Activated CD4-positive, alpha-beta T cell treated with anti-CD3 and anti-CD28 coated beads, Interleukin-2, amount 10 ng/mL, durations not matched to agents 7 days and 5 days (primary cell): ENCODE data around the gene NPEPPS. TPM values are rescaled to one million over a fixed set of nuclear protein-coding genes. Genes with fewer than 3 reads are reported as not detected.
"Not testable (repeated sequence)": the region's sequence is repeated elsewhere in the genome, so short reads cannot be mapped to it uniquely, and the experiment has no call there.

Experiments used
- CTCF ChIA-PET: fragments of 350-600 bp; sonication (Branson Sonifier 250); formaldehyde crosslinking; loops from one replicate; lab custom pipeline; 2021; ENCODE audit warnings: antibody characterized with exemption; lab: Charles Lee
- POLR2A ChIA-PET: fragments of 350-600 bp; sonication (Branson Sonifier 250); formaldehyde crosslinking; loops from one replicate; lab custom pipeline; 2021; ENCODE audit warnings: antibody characterized with exemption; lab: Charles Lee
- DNase-seq: peaks from one replicate; pipeline ENCODE4 v3.0.0-alpha.2; 2020
- H3K27ac Mint-ChIP-seq: one replicate; pipeline ENCODE4 v1.8.0; 2021; ENCODE audit warnings: mild to moderate bottlenecking, moderate library complexity, mixed read lengths
- H3K27me3 Mint-ChIP-seq: one replicate; pipeline ENCODE4 v1.8.0; 2021; ENCODE audit warnings: mixed read lengths
- H3K36me3 Mint-ChIP-seq: one replicate; pipeline ENCODE4 v1.8.0; 2021; ENCODE audit warnings: low read depth, mixed read lengths
- H3K4me1 Mint-ChIP-seq: one replicate; pipeline ENCODE4 v1.8.0; 2021; ENCODE audit warnings: mixed read lengths
- H3K4me3 Mint-ChIP-seq: one replicate; pipeline ENCODE4 v1.8.0; 2021; ENCODE audit warnings: mild to moderate bottlenecking, moderate library complexity, mixed read lengths
- H3K9me3 Mint-ChIP-seq: one replicate; pipeline ENCODE4 v1.8.0; 2021; ENCODE audit warnings: mixed read lengths
- total RNA-seq, 2 experiments: library from RNA; stranded (reverse); gene quantifications; one replicate each; pipeline ENCODE4 v1.2.3, GENCODE V29; 2021

NPEPPS gene
- total RNA-seq, 2 experiments from 2014 or later: 79.6 to 110 TPM

DNA sequence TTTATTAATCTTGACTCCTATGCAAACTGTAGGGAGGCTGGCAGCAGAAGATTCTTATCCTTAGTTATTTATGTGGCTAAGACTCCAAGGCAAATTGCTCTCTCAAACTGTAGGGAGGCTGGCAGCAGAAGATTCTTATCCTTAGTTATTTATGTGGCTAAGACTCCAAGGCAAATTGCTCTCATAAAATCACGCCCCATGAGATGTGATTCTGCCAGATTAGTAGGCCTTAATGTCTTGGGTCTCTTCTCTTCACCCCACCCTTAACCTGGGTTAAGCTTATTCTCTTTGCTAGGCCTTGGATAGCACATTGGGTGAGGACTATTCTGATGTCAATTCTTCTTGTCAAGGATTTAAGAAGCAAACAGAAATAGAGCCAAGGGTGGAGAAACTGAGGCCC lies 9.5 kb upstream of the NPEPPS start:
- DNase-seq, H3K9me3 Mint-ChIP-seq, H3K4me1 Mint-ChIP-seq, H3K27me3 Mint-ChIP-seq, H3K4me3 Mint-ChIP-seq, H3K36me3 Mint-ChIP-seq, POLR2A ChIA-PET, H3K27ac Mint-ChIP-seq, CTCF ChIA-PET: not testable (repeated sequence)

DNA sequence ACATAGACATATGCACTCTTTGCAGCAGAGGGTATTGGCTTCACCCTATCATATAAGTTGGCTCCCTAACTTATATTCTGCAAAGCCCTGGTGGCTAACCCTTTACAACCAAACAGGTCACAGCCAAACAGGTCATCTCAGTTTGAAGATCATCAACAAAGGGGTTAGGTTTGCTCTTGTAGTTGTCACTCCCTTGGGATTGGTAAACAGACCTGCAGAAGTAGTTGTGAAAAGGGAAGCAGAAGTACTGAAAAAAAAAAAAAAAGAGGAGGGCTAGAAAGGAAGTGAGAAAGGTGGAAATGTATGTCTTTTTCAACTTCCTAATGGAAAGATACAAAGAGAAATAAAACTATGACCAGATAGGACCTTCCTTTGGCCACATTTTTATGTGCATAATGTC lies 8.6 kb upstream of the NPEPPS start:
- H3K27me3 Mint-ChIP-seq, POLR2A ChIA-PET, H3K4me1 Mint-ChIP-seq, DNase-seq, CTCF ChIA-PET, H3K9me3 Mint-ChIP-seq, H3K27ac Mint-ChIP-seq, H3K4me3 Mint-ChIP-seq, H3K36me3 Mint-ChIP-seq: not testable (repeated sequence)

DNA sequence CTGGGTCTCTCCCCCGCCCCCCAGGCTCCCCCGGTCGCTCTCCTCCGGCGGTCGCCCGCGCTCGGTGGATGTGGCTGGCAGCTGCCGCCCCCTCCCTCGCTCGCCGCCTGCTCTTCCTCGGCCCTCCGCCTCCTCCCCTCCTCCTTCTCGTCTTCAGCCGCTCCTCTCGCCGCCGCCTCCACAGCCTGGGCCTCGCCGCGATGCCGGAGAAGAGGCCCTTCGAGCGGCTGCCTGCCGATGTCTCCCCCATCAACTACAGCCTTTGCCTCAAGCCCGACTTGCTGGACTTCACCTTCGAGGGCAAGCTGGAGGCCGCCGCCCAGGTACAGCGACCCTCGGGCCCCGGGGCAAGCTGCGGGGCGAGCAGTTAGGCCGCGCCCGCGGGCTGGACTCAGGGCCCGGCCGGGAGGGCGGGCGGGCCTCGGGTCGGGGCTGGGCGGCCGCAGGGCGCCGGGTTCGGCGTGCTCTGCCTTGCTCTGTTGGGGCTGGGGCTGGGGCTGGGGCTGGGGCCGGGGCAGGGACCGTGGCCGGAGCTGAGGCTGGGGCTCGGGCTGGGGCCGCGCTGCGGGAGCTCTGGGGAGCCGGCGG lies 419 bp downstream of the NPEPPS start:
- H3K4me1 Mint-ChIP-seq, CTCF ChIA-PET: not testable (repeated sequence)

DNA sequence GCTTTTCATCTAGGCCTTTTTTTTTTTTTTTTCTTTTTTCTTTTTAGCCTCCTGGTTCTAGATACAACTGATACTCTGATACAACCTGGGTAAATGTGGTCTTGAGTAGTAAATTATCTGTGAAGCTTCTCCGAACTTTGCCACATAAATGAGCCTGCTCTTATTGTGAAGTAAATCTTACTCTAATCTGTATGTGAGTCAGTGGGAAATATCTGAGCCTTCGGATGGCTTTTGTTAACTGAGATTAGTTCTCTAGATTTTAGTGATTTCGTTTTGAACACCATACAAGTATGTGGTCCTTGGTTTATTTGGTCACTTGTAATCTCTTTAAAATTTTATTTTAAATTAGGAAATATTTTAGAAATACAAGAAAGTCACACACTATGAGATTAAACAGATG lies 8.2 kb downstream of the NPEPPS start:
- CTCF ChIA-PET, H3K27ac Mint-ChIP-seq, POLR2A ChIA-PET, H3K36me3 Mint-ChIP-seq, H3K4me1 Mint-ChIP-seq, H3K9me3 Mint-ChIP-seq, H3K27me3 Mint-ChIP-seq, DNase-seq, H3K4me3 Mint-ChIP-seq: not testable (repeated sequence)

More for the DNA sequence above, 419 bp downstream of the NPEPPS start:
- DNase-seq, POLR2A ChIA-PET, H3K36me3 Mint-ChIP-seq, H3K27me3 Mint-ChIP-seq, H3K27ac Mint-ChIP-seq, H3K9me3 Mint-ChIP-seq: not testable (repeated sequence)
- peak overlapping the region; percentile 58 for H3K4me3 Mint-ChIP-seq

DNA sequence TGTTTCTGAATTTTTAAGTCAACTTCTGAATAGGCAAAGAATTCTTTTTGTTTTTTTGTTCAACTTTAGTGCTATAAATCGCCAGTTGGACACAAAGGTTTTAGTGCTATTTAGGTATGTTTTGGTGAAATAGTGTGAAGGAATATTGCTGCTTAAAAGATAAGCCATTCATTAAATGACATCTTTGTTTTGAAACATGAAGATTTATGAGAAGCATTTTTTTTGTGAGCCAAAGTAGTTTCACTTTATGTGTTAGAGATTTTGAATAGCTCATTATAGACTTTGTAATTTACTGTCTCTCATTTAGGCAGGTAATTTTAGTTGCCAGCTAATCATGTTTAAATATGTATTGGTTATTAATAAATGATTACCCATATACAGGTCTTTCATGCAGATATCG lies 10.8 kb downstream of the NPEPPS start:
- DNase-seq, H3K9me3 Mint-ChIP-seq, H3K36me3 Mint-ChIP-seq, H3K27me3 Mint-ChIP-seq, CTCF ChIA-PET, POLR2A ChIA-PET, H3K4me3 Mint-ChIP-seq, H3K4me1 Mint-ChIP-seq, H3K27ac Mint-ChIP-seq: not testable (repeated sequence)

DNA sequence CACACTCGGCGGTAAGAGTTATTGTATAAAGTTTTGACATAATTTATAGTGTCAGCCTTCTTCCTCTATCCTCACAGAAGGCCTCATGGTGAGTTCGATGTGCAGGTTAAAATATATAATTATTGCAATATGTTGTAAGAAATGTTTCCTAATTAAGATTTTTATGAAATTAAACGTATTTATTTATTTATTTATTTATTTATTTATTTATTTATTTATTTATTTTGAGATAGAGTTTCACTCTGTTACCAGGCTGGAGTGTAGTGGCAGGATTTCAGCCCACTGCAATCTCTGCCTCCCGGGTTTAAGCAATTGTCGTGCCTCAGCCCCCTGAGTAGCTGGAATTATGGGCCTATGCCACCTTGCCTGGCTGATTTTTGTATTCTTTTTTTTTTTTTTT lies 13.4 kb downstream of the NPEPPS start:
- CTCF ChIA-PET: not testable (repeated sequence)

DNA sequence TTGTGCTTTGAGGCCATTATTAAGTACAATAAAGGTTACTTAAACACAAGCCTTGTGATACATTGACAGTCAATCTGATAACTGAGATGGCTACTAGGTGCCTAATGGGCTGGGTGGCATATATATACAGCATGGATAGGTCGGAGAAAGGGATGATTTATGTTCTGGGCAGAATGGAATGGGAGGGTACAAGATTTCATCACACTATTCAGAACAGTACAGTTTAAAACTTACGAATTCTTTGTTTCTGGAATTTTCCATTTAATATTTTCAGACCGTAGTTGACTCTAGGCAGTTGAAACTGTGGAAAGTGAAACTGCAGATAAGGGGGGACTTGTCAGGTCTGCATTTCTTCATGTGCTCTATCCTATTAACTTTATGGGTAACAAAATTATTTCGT lies 23.8 kb downstream of the NPEPPS start:
- H3K27me3 Mint-ChIP-seq, H3K4me1 Mint-ChIP-seq, POLR2A ChIA-PET, H3K4me3 Mint-ChIP-seq, DNase-seq, H3K36me3 Mint-ChIP-seq, H3K27ac Mint-ChIP-seq, H3K9me3 Mint-ChIP-seq, CTCF ChIA-PET: not testable (repeated sequence)

More for the DNA sequence above, 13.4 kb downstream of the NPEPPS start:
- DNase-seq, H3K27ac Mint-ChIP-seq, H3K27me3 Mint-ChIP-seq, H3K9me3 Mint-ChIP-seq, POLR2A ChIA-PET, H3K4me1 Mint-ChIP-seq, H3K36me3 Mint-ChIP-seq, H3K4me3 Mint-ChIP-seq: not testable (repeated sequence)

DNA sequence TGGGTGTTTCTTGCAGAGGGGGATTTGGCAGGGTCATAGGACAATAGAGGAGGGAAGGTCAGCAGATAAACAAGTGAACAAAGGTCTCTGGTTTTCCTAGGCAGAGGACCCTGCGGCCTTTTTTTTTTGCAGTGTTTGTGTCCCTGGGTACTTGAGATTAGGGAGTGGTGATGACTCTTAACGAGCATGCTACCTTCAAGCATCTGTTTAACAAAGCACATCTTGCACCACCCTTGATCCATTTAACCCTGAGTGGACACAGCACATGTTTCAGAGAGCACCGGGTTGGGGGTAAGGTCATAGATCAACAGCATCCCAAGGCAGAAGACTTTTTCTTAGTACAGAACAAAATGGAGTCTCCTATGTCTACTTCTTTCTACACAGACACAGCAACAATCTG lies 25.2 kb downstream of the NPEPPS start:
- H3K4me1 Mint-ChIP-seq, H3K9me3 Mint-ChIP-seq, H3K27me3 Mint-ChIP-seq, CTCF ChIA-PET, POLR2A ChIA-PET, H3K4me3 Mint-ChIP-seq, DNase-seq, H3K27ac Mint-ChIP-seq, H3K36me3 Mint-ChIP-seq: not testable (repeated sequence)

DNA sequence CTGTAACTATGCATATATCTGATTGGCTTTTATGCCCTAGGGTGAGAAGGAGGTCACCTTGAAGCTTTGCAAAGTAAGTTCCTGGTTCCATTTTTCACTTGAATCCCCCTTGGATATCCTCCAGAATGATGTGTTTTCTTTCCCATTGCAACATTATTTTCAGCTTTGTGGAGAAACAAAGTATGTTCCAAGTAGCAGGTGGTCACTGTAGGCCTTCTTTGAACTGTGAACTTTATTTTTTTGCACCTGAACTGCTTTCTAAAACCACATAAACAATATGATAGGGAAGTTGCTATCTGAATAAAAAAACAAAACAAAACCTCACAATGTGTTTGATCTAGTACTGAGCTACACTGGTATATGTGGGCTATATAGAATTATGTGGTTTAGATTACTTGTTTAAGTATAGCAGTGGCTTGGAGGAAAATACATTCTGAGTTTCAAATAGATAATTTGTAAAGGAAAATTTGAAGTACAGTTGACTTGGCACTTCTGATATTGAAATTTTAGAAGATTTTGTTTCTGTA lies 29.7 kb downstream of the NPEPPS start:
- POLR2A ChIA-PET, DNase-seq, H3K27ac Mint-ChIP-seq, H3K4me3 Mint-ChIP-seq, H3K27me3 Mint-ChIP-seq, CTCF ChIA-PET, H3K36me3 Mint-ChIP-seq, H3K9me3 Mint-ChIP-seq: not testable (repeated sequence)
- H3K4me1 Mint-ChIP-seq: peaks cover 12% of the 10 kb centered on the region

DNA sequence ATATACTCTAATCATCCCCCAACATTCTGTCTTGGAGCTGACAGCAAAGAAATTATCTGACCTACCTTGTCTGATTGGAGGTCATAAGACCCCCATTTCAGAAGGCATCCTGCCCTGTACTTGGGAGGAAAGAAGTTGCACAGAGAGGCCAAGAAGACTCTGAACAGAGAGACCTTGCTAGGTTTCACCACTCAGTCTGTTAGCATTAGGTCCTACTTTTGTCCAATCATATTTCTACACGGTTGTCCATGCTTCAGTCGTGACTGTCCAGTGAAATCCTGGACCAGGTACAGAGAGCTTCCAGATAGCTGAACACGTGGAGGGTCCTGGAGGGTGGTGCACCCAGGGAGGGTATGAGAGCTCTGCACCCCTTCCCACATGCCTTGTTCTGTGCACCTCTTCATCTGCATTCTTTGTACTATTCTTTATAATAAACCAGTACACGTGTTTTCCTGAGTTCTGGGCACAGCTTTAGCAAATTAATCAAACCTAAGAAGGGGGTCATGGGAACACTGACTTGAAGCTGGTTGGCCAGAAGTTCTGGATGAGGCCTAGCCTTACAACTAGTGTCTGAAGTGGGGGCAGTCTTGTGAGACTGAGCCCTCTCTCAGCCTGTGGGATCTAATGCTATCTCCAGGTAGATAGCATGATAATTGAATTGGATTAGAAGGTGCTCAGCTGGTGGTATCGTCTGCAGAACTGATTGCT lies 30.9 kb downstream of the NPEPPS start:
- H3K36me3 Mint-ChIP-seq, H3K27me3 Mint-ChIP-seq, CTCF ChIA-PET, H3K27ac Mint-ChIP-seq, POLR2A ChIA-PET, H3K4me3 Mint-ChIP-seq, DNase-seq, H3K9me3 Mint-ChIP-seq: not testable (repeated sequence)
- H3K4me1 Mint-ChIP-seq: peaks cover 13% of the 10 kb centered on the region

DNA sequence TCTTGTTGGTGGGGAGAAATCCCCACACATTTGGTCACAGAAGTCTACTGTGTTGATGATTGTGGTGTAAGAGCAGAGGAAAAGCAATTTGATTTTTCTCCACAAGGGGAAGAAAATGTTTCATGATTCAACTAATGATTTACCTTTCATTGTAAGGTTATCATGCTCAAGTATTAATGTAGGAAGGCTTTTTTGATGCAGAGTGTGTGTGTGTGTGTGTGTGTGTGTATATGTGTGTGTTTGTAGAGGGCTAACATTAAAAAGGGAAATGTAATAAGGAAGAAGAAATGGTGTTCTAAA lies 31.4 kb downstream of the NPEPPS start:
- H3K27ac Mint-ChIP-seq, DNase-seq, H3K4me3 Mint-ChIP-seq, CTCF ChIA-PET, POLR2A ChIA-PET, H3K9me3 Mint-ChIP-seq, H3K27me3 Mint-ChIP-seq, H3K36me3 Mint-ChIP-seq: not testable (repeated sequence)
- peaks cover 16% of the 10 kb centered on the region for H3K4me1 Mint-ChIP-seq

DNA sequence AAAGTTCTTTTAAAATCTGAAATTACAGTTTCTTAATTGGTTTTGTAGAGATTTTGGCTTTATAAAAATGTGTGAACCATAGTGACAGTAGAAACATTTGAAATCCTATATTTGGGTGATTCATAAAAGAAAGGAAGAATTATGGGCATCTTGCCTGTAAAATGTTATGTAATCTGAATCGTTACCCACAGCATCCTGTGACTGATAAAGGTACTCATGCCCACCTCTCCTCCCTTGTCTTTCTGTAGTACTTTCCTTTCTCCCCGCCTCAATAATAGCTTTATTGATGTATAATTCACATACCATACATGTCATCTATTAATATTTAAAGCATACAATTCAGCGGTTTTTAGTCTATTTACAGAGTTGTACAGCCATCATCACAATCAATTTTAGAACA lies 36.4 kb downstream of the NPEPPS start:
- CTCF ChIA-PET: interaction anchor here (0.5 kb wide), 1 partner anchor 1789 kb away, joined by 3 read pairs; no protein-coding TSS in a partner anchor

DNA sequence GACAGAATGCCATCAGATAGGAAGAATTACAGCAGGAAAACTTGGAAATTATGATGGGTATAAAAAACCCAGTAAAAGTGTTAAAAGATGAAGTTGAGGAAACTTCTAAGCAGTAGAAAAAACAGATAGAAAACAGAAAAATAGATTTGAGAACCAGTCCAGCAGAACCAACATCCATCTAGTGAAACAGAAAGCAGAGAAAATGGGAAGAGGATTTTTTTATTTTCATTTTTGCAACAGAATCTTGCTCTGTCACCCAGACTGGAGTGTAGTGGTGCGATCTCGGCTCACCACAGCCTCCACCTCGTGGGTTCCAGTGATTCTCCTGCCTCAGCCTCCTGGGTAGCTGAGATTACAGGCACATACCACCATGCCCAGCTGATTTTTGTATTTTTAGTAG lies 41.7 kb downstream of the NPEPPS start:
- H3K4me3 Mint-ChIP-seq, H3K36me3 Mint-ChIP-seq, DNase-seq, CTCF ChIA-PET, H3K4me1 Mint-ChIP-seq, POLR2A ChIA-PET, H3K27me3 Mint-ChIP-seq, H3K27ac Mint-ChIP-seq, H3K9me3 Mint-ChIP-seq: not testable (repeated sequence)

More for the DNA sequence above, 36.4 kb downstream of the NPEPPS start:
- H3K27ac Mint-ChIP-seq, DNase-seq, H3K36me3 Mint-ChIP-seq, H3K9me3 Mint-ChIP-seq, H3K27me3 Mint-ChIP-seq, H3K4me3 Mint-ChIP-seq, POLR2A ChIA-PET, H3K4me1 Mint-ChIP-seq: not testable (repeated sequence)

DNA sequence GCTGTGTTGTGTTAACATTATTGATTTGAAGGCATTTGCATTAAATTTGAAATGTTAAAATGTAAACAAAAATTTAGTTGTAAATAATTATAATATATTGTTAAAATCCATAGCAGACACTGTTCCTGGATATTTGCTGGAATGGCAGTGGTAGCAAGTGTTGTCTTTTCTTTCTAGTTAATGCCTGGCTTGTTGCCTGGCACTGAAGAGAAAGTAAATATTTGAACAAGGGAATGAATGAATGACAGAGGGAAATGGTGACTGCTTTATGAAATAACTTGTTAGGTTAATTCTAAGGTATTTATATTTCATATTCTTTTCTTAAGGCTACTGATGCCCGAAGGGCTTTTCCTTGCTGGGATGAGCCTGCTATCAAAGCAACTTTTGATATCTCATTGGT lies 51.5 kb downstream of the NPEPPS start:
- H3K4me1 Mint-ChIP-seq, H3K36me3 Mint-ChIP-seq, H3K4me3 Mint-ChIP-seq, H3K27ac Mint-ChIP-seq, DNase-seq, H3K9me3 Mint-ChIP-seq, H3K27me3 Mint-ChIP-seq, POLR2A ChIA-PET: not testable (repeated sequence)
- CTCF ChIA-PET: interaction anchor here (0.6 kb wide), 1 partner anchor 376 kb away, joined by 3 read pairs; no protein-coding TSS in a partner anchor
